RWPE1 (cell line): ENCODE results near the gene EEF1AKMT3.

Experiments
- CTCF ChIA-PET: fragments of 350-600 bp; sonication (Branson Sonifier 250); formaldehyde crosslinking; extraction: SDS; loops from one replicate; lab custom pipeline; 2021; lab: Yijun Ruan, JAX
- POLR2A ChIA-PET: fragments of 400-600 bp; formaldehyde crosslinking; extraction: SDS; loops from one replicate; lab custom pipeline; 2020; ENCODE audit warnings: antibody characterized with exemption; ENCODE audit not compliant: low non-redundant PET; lab: Yijun Ruan, JAX
- DNase-seq: peaks from one replicate; pipeline ENCODE4 v3.0.0; 2012; ENCODE audit warnings: low spot score
- H3K27ac ChIP-seq: fragments of 450-650 bp; 2 replicates; pipeline ENCODE4 v1.5.1; 2017
- CTCF ChIP-seq: fragments of 450-650 bp; conservative IDR thresholded peaks from 2 replicates; pipeline ENCODE4 v1.5.1; 2017; ENCODE audit warnings: low read depth, mild to moderate bottlenecking

Gene EEF1AKMT3

GRCh38 chr12:57826966-57827365 lies 54.6 kb downstream of the EEF1AKMT3 start:
- CTCF ChIA-PET, result interaction anchor here (0.6 kb wide), 1 partner anchor 49 kb away, joined by 3 read pairs; no protein-coding TSS in a partner anchor
- no peak overlapping the region for H3K27ac ChIP-seq
- no peak for TF ChIP-seq CTCF
- POLR2A ChIA-PET, result no interaction called here
- DNase-seq, result no peak

- POLR2A ChIA-PET, result no interaction called here
- no peak for DNase-seq
These were observed 56.8 kb downstream of the EEF1AKMT3 start for GRCh38 chr12:57829025-57829777.

GRCh38 chr12:57830393-57830792 lies 58.0 kb downstream of the EEF1AKMT3 start:
- TF ChIP-seq CTCF, result no peak
- no peak for DNase-seq
- ChIA-PET CTCF (interaction anchor here (1.2 to 1.5 kb wide), 2 partner anchors 27 to 73 kb away, joined by 4 to 6 read pairs; no protein-coding TSS in a partner anchor), POLR2A (no interaction called here)
- H3K27ac ChIP-seq, result no peak overlapping the region

More at GRCh38 chr12:57829025-57829777, 56.8 kb downstream of the EEF1AKMT3 start:
- H3K27ac ChIP-seq, result no peak overlapping the region
- no peak for TF ChIP-seq CTCF
- CTCF ChIA-PET, result interaction anchor here (1.1 to 1.5 kb wide), 3 partner anchors 10 to 74 kb away, joined by 3 to 6 read pairs (median 4); partner anchors contain the start of gene AVIL
